GM12878 (cell line): Measurements from ENCODE around the gene DTNBP1.

Experiments
- ATF3 ChIP-seq: IDR thresholded peaks from 2 replicates; pipeline ENCODE4 v1.6.1; 2011; ENCODE audit warnings: low read depth, mild to moderate bottlenecking, low read length, moderate library complexity, borderline replicate concordance; ENCODE audit errors: extremely low read depth
- CTCF ChIP-seq, 3 experiments: IDR thresholded peaks in 2 of 3; conservative IDR thresholded peaks in 1 of 3; 2 replicates each; pipeline ENCODE4 v1.5.1; 2011; ENCODE audit warnings: low read depth in 3 of 3, low read length in 3 of 3, mild to moderate bottlenecking in 3 of 3, control low read depth in 2 of 3, moderate library complexity in 2 of 3, inconsistent platforms in 1 of 3, mixed read lengths in 1 of 3; ENCODE audit not compliant: control insufficient read depth in 2 of 3, insufficient read depth in 1 of 3; ENCODE audit errors: extremely low read depth in 1 of 3
- SMAD1 ChIP-seq: fragments of 450-650 bp; IDR thresholded peaks from 2 replicates; pipeline ENCODE4 v1.6.1; 2018; ENCODE audit warnings: mild to moderate bottlenecking, low read depth; ENCODE audit not compliant: partially characterized antibody
- ZNF24 ChIP-seq: fragments of 450-650 bp; IDR thresholded peaks from 2 replicates; pipeline ENCODE4 v1.6.1; 2017; ENCODE audit warnings: antibody characterized with exemption, mild to moderate bottlenecking

GRCh38 chr6:15598273-15598798 lies 64.5 kb downstream of the DTNBP1 start:
- TF ChIP-seq CTCF (IDR thresholded peaks at IDR 0.05 in 2 of 3, conservative IDR thresholded peaks at IDR 0.05 in 1 of 3; ENCODE audit: control insufficient read depth in 2 of 3, extremely low read depth in 1 of 3, insufficient read depth in 1 of 3, low read depth in 3 of 3, low read length in 3 of 3) = no peak
- no peak for TF ChIP-seq SMAD1
- TF ChIP-seq ZNF24 = no peak
- TF ChIP-seq ATF3 = no peak
